Frontal cortex (tissue), 4 donors: ENCODE measurements around the gene RPL10A. TPM values are rescaled to one million over a fixed set of nuclear protein-coding genes. Genes with fewer than 3 reads are reported as not detected.
A peak's percentile ranks its signal among the peaks of the same experiment; 100 is the strongest.

Source experiments
- DNase-seq, 2 donors: peaks; one replicate each; pipeline ENCODE4 v3.0.0; 2012; ENCODE audit warnings: low spot score in 2 of 2
- FAIRE-seq: peaks from 2 replicates; lab custom pipeline; 2012; peaks lifted over from hg19 to GRCh38; lab: Jason Lieb, UNC
- total RNA-seq: library from RNA; depleted of rRNA; stranded (reverse); fragments of >200 nt; gene quantifications from one replicate; pipeline ENCODE4 v1.2.3, GENCODE V29; 2014
- donor health status: control.
- donor health status: control.
- donor health status: control.

RPL10A gene
- total RNA-seq, 1 donor from 2014 or later = 1,604 TPM

- FAIRE-seq = no peak
These were observed 24.7 kb upstream of the RPL10A start for GRCh38 chr6:35443341-35444030.

GRCh38 chr6:35445691-35446090 is 22.5 kb upstream of the RPL10A start:
- FAIRE-seq = no peak
- no peak for DNase-seq

More at GRCh38 chr6:35443341-35444030, 24.7 kb upstream of the RPL10A start:
- no peak for DNase-seq

GRCh38 chr6:35448191-35448590 is 20.0 kb upstream of the RPL10A start:
- DNase-seq (no peak), FAIRE-seq (no peak)

GRCh38 chr6:35449287-35449881 is 18.8 kb upstream of the RPL10A start:
- DNase-seq = peak; percentile 85 to 87
- FAIRE-seq = no peak

- DNase-seq (peak in 1 of 2 donors; percentile 30), FAIRE-seq (no peak)
These were observed 16.6 kb upstream of the RPL10A start for GRCh38 chr6:35451354-35452182.

- no peak for FAIRE-seq
These were observed 15.8 kb upstream of the RPL10A start, which contains the start of gene FANCE for GRCh38 chr6:35452183-35453090. TSS of gene FANCE (plus strand) at chr6:35452338. CDS start at chr6:35452546, 208 bp downstream.

GRCh38 chr6:35453236-35453635 is 15.0 kb upstream of the RPL10A start:
- DNase-seq (no peak), FAIRE-seq (no peak)

More at GRCh38 chr6:35452183-35453090, 15.8 kb upstream of the RPL10A start, which contains the start of gene FANCE:
- peak; percentile 91 to 96 for DNase-seq

- DNase-seq (no peak), FAIRE-seq (no peak)
These were observed 13.7 kb upstream of the RPL10A start for GRCh38 chr6:35454391-35455110.

- FAIRE-seq (no peak), DNase-seq (no peak)
These were observed 10.3 kb upstream of the RPL10A start for GRCh38 chr6:35457907-35458306.

- DNase-seq = no peak
- no peak for FAIRE-seq
These were observed 6.9 kb upstream of the RPL10A start for GRCh38 chr6:35461270-35461669.

GRCh38 chr6:35463292-35463691 is 4.9 kb upstream of the RPL10A start:
- DNase-seq = no peak
- no peak for FAIRE-seq

- FAIRE-seq (no peak), DNase-seq (no peak)
These were observed 2.6 kb upstream of the RPL10A start for GRCh38 chr6:35465646-35466045.

GRCh38 chr6:35468980-35469750 is 964 bp downstream of the RPL10A start:
- no peak for FAIRE-seq
- DNase-seq = no peak

GRCh38 chr6:35469751-35470662 is 1.8 kb downstream of the RPL10A start:
- no peak for DNase-seq
- FAIRE-seq = no peak

- DNase-seq (no peak), FAIRE-seq (no peak)
These were observed 2.5 kb downstream of the RPL10A start for GRCh38 chr6:35470663-35471120.

- no peak for DNase-seq
- no peak for FAIRE-seq
These were observed 3.7 kb downstream of the RPL10A start for GRCh38 chr6:35471836-35472345.
